Activated naive CD8-positive, alpha-beta T cell treated with anti-CD3 and anti-CD28 coated beads, Interleukin-2, amount 10 ng/mL, durations not matched to agents 7 days and 5 days (primary cell): ENCODE measurements around the gene FOXI3. TPM values are rescaled to one million over a fixed set of nuclear protein-coding genes. Genes with fewer than 3 reads are reported as not detected.
"Not testable (repeated sequence)": the region's sequence is repeated elsewhere in the genome, so short reads cannot be mapped to it uniquely, and the experiment has no call there.

Experiments
- ATAC-seq: fragments of 150-1000 bp; cut with Tn5 transposase; one replicate; pipeline ENCODE4 v1.10.0; 2021; ENCODE audit warnings: low read depth, moderate library complexity
- POLR2A ChIA-PET: fragments of 350-600 bp; sonication (Branson Sonifier 250); formaldehyde crosslinking; loops from one replicate; lab custom pipeline; 2021; ENCODE audit warnings: antibody characterized with exemption; lab: Charles Lee
- DNase-seq: peaks from one replicate; pipeline ENCODE4 v3.0.0; 2021
- H3K27ac Mint-ChIP-seq: one replicate; pipeline ENCODE4 v1.8.0; 2022; ENCODE audit warnings: mild to moderate bottlenecking, mixed read lengths
- H3K27me3 Mint-ChIP-seq: one replicate; pipeline ENCODE4 v1.8.0; 2022; ENCODE audit warnings: mild to moderate bottlenecking, moderate library complexity, mixed read lengths
- H3K36me3 Mint-ChIP-seq: one replicate; pipeline ENCODE4 v1.8.0; 2021; ENCODE audit warnings: mild to moderate bottlenecking, mixed read lengths
- H3K4me1 Mint-ChIP-seq: one replicate; pipeline ENCODE4 v1.8.0; 2021; ENCODE audit warnings: mixed read lengths
- H3K4me3 Mint-ChIP-seq: one replicate; pipeline ENCODE4 v1.8.0; 2022; ENCODE audit warnings: mild to moderate bottlenecking, moderate library complexity, mixed read lengths
- H3K9me3 Mint-ChIP-seq: one replicate; pipeline ENCODE4 v1.8.0; 2021; ENCODE audit warnings: mixed read lengths
- total RNA-seq, 2 experiments: library from RNA; stranded (reverse); gene quantifications; one replicate each; pipeline ENCODE4 v1.2.3, GENCODE V29; 2021

The FOXI3 gene
- total RNA-seq, 2 experiments from 2014 or later = not detected

GRCh38 chr2:88408870-88409269 lies 43.6 kb downstream of the FOXI3 start:
- POLR2A ChIA-PET, DNase-seq, H3K4me3 Mint-ChIP-seq, ATAC-seq, H3K27ac Mint-ChIP-seq, H3K9me3 Mint-ChIP-seq, H3K36me3 Mint-ChIP-seq, H3K27me3 Mint-ChIP-seq, H3K4me1 Mint-ChIP-seq: not testable (repeated sequence)

GRCh38 chr2:88400037-88400767 lies 52.3 kb downstream of the FOXI3 start:
- H3K27me3 Mint-ChIP-seq = peaks cover 16% of the 10 kb centered on the region
- POLR2A ChIA-PET = no interaction called here
- ATAC-seq (no peak), DNase-seq (no peak)
- H3K9me3 Mint-ChIP-seq = no peaks in the 10 kb centered on the region
- H3K4me1 Mint-ChIP-seq = no peaks in the 10 kb centered on the region
- H3K4me3 Mint-ChIP-seq = no peak overlapping the region
- H3K27ac Mint-ChIP-seq = no peak overlapping the region
- no peaks in the 10 kb centered on the region for H3K36me3 Mint-ChIP-seq

GRCh38 chr2:88398180-88398579 lies 54.3 kb downstream of the FOXI3 start:
- H3K4me3 Mint-ChIP-seq = no peak overlapping the region
- no peaks in the 10 kb centered on the region for H3K9me3 Mint-ChIP-seq
- ATAC-seq (no peak), DNase-seq (no peak)
- POLR2A ChIA-PET = no interaction called here
- H3K27me3 Mint-ChIP-seq = peaks cover 16% of the 10 kb centered on the region
- no peak overlapping the region for H3K27ac Mint-ChIP-seq
- H3K4me1 Mint-ChIP-seq = no peaks in the 10 kb centered on the region
- H3K36me3 Mint-ChIP-seq = no peaks in the 10 kb centered on the region

Other genes starting within 250 kb of the FOXI3 start
- gene EIF2AK3, start 174.8 kb upstream of the FOXI3 start, total RNA-seq = 10 to 100 TPM; 18.4 to 19.5 TPM
- gene RPIA, start 239.0 kb upstream of the FOXI3 start, total RNA-seq = 10 to 100 TPM; 36.9 to 37.5 TPM